Ovary (tissue), 3 donors: ENCODE data around the gene ATAD2B.

Source experiments
- POLR2A ChIP-seq: fragments of 450-650 bp; IDR thresholded peaks from one replicate; pipeline ENCODE4 v1.6.1; 2017; ENCODE audit warnings: antibody characterized with exemption, mild to moderate bottlenecking, moderate library complexity
- TF ChIP-seq, protein P1 (sequence below), 3 donors: fragments of 450-650 bp in 2 of 3; fragments of 200-600 bp in 1 of 3; IDR thresholded peaks; one replicate each; pipeline versions ENCODE4 v1.5.1 to v1.8.0; 2016 to 2022; ENCODE audit warnings: antibody characterized with exemption in 3 of 3, mild to moderate bottlenecking in 1 of 3
- donor health status: DM: no; HTN: no; CAD: no.

DNA sequence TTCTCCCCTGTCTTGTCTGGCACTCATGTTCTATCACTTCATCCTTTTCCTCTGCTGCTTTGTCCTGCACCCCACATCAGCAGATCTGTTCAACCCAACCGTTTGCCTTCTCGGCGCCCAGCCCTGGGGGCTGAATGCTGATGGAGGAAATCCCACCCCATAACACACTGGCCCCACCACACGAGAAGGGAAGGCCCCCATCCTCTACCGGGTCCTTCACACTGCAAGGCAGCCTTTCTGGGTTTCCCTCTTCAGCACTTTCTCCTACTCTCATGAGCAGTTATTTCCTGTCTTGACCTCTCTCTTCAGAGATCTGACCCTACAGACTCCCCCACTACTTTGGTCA is 227.4 kb downstream of the ATAD2B start:
- TF ChIP-seq, protein P1, sequence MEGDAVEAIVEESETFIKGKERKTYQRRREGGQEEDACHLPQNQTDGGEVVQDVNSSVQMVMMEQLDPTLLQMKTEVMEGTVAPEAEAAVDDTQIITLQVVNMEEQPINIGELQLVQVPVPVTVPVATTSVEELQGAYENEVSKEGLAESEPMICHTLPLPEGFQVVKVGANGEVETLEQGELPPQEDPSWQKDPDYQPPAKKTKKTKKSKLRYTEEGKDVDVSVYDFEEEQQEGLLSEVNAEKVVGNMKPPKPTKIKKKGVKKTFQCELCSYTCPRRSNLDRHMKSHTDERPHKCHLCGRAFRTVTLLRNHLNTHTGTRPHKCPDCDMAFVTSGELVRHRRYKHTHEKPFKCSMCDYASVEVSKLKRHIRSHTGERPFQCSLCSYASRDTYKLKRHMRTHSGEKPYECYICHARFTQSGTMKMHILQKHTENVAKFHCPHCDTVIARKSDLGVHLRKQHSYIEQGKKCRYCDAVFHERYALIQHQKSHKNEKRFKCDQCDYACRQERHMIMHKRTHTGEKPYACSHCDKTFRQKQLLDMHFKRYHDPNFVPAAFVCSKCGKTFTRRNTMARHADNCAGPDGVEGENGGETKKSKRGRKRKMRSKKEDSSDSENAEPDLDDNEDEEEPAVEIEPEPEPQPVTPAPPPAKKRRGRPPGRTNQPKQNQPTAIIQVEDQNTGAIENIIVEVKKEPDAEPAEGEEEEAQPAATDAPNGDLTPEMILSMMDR (IDR thresholded peaks at IDR 0.05), result no peak
- no peak for TF ChIP-seq POLR2A
